ENCODE data around the gene RET.

Gene RET

DNA sequence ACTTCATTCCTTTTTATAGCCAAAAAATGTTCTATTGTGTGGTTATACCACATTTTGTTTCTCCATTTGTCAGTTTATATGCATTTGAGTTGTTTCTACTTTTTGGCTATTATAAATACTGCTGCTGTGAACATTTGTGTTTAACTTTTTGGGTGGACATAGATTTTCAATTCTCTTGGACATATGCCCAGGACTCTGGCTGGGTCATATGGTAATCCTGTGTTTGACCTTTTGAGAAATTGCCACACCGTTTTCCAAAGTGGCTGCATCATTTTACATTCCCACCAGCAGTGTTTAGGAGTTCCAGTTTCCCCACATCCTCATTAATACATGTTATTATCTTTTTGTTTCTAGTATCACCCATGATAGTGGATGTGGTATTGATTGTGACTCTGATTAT, 100.7 kb downstream of the RET start:
- no peak for DNase-seq

All from right forelimb (tissue), 1 donor.